Duodenal mucosa (tissue), 2 donors: ENCODE results near the gene PUM1.

ENCODE experiments used
- H3K27ac ChIP-seq: one replicate; pipeline ENCODE4 v1.7.0; 2013; ENCODE audit warnings: low read depth, low read length
- H3K27me3 ChIP-seq, 2 donors: one replicate each; pipeline ENCODE4 v1.7.0; 2013; ENCODE audit warnings: low read length in 2 of 2, control low read depth in 1 of 2; ENCODE audit not compliant: insufficient read depth in 2 of 2, control insufficient read depth in 1 of 2
- H3K36me3 ChIP-seq, 2 donors: one replicate each; pipeline ENCODE4 v1.7.0; 2013; ENCODE audit warnings: low read length in 2 of 2, control low read depth in 1 of 2; ENCODE audit not compliant: insufficient read depth in 2 of 2, control insufficient read depth in 1 of 2
- H3K4me1 ChIP-seq, 2 donors: one replicate each; pipeline ENCODE4 v1.7.0; 2013; ENCODE audit warnings: low read length in 2 of 2, control low read depth in 1 of 2; ENCODE audit not compliant: insufficient read depth in 2 of 2, control insufficient read depth in 1 of 2
- H3K4me3 ChIP-seq, 2 donors: one replicate each; pipeline ENCODE4 v1.7.0; 2013; ENCODE audit warnings: low read length in 2 of 2, low read depth in 1 of 2
- H3K9ac ChIP-seq, 2 donors: one replicate each; pipeline ENCODE4 v1.7.0; 2013; ENCODE audit warnings: low read length in 2 of 2, low read depth in 1 of 2
- H3K9me3 ChIP-seq, 2 donors: one replicate each; pipeline ENCODE4 v1.7.0; 2013; ENCODE audit warnings: low read length in 2 of 2, control low read depth in 1 of 2; ENCODE audit not compliant: control insufficient read depth in 1 of 2

PUM1 gene

GRCh38 chr1:30898031-30898815 is 167.3 kb downstream of the PUM1 start:
- no peak overlapping the region for H3K4me3 ChIP-seq
- no peaks in the 10 kb centered on the region for H3K36me3 ChIP-seq
- H3K27ac ChIP-seq, result no peak overlapping the region
- H3K4me1 ChIP-seq, result peaks cover 5 to 19% of the 10 kb centered on the region in 2 donors
- no peak overlapping the region for H3K9ac ChIP-seq
- no peaks in the 10 kb centered on the region for H3K9me3 ChIP-seq
- no peaks in the 10 kb centered on the region for H3K27me3 ChIP-seq

- no peak overlapping the region for H3K27ac ChIP-seq
- H3K27me3 ChIP-seq, result no peaks in the 10 kb centered on the region
- H3K9me3 ChIP-seq, result no peaks in the 10 kb centered on the region
- no peak overlapping the region for H3K4me3 ChIP-seq
- no peak overlapping the region for H3K9ac ChIP-seq
- H3K4me1 ChIP-seq, result peaks cover 1 to 11% of the 10 kb centered on the region in 2 donors
- H3K36me3 ChIP-seq, result no peaks in the 10 kb centered on the region
Observed at GRCh38 chr1:30896905-30897304, 168.6 kb downstream of the PUM1 start.

DNA sequence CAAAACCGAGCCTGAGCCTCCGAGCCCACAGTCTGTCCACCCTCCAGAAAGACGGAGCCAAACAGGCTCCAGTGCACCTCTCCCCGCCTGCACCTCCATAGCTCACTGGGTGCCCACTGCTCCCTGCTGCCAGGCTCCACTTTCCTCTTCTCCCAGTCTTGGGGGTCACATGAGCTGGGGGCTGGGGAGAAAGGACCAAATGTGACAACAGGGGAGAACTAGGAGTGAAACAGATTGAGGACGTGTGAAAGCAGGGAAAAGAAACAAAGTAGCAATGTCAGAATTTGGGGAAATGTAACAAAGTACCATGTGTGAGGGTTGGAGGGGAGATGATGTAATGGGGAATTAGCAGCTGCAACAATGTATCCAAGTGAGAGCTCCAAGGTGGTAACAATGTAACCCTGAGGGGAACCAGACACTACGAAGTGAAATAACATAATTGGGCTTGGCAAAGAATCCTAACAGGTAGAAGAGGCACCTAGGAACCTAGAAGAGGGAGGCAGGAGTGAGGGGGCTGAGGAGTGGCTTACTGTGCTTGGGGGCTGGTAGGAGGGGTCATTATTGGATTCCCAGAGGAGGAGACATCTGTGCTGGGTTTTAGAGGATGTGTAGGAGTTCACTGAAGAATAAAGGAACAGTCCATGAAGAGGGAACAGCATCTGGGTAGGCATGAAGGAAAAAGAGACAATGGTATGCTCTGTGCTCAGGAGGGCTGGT is 169.4 kb downstream of the PUM1 start:
- H3K36me3 ChIP-seq, result no peaks in the 10 kb centered on the region
- no peaks in the 10 kb centered on the region for H3K9me3 ChIP-seq
- H3K9ac ChIP-seq, result no peak overlapping the region
- no peak overlapping the region for H3K4me3 ChIP-seq
- no peak overlapping the region for H3K27ac ChIP-seq
- H3K4me1 ChIP-seq, result peaks cover 0 to 6% of the 10 kb centered on the region in 2 donors
- H3K27me3 ChIP-seq, result no peaks in the 10 kb centered on the region

DNA sequence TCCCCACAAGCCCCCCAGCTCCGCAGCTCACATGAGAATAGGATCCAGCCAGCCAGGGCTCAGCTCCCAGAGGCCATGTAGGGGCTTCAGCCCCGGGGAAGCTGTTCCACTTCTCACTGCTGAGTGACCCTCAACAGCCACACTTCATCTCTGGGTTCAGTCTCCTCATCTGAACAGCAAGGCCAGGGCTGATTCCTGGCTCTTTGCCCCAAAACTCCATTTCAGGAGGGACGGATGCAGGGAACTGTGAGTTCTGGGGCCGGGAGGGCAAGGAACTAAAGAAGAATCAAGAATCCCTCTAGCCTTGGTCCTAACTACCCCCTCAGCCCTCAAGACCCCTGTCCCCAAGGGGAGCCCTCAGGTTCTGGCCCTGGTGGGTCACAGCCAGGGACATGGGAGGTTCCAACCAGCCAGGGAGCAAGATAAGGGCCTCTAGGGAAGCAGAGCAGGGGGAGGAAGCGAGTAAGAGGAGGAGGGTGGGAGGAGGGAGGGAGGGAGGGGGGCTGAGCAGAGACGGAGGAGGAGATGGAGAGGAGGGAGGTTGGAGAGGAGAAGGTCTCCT is 170.1 kb downstream of the PUM1 start:
- Histone ChIP-seq H3K27ac (no peak overlapping the region), H3K9me3 (no peaks in the 10 kb centered on the region)

GRCh38 chr1:30894508-30894973 is 171.0 kb downstream of the PUM1 start:
- Histone ChIP-seq H3K4me3 (no peak overlapping the region), H3K27ac (no peak overlapping the region), H3K4me1 (peaks cover 5 to 6% of the 10 kb centered on the region in 2 donors), H3K27me3 (no peaks in the 10 kb centered on the region), H3K9me3 (no peaks in the 10 kb centered on the region), H3K9ac (no peak overlapping the region), H3K36me3 (no peaks in the 10 kb centered on the region)

More for the DNA sequence above, 170.1 kb downstream of the PUM1 start:
- Histone ChIP-seq H3K9ac (no peak overlapping the region), H3K4me1 (peaks cover 5 to 6% of the 10 kb centered on the region in 2 donors), H3K27me3 (no peaks in the 10 kb centered on the region), H3K4me3 (no peak overlapping the region), H3K36me3 (no peaks in the 10 kb centered on the region)

DNA sequence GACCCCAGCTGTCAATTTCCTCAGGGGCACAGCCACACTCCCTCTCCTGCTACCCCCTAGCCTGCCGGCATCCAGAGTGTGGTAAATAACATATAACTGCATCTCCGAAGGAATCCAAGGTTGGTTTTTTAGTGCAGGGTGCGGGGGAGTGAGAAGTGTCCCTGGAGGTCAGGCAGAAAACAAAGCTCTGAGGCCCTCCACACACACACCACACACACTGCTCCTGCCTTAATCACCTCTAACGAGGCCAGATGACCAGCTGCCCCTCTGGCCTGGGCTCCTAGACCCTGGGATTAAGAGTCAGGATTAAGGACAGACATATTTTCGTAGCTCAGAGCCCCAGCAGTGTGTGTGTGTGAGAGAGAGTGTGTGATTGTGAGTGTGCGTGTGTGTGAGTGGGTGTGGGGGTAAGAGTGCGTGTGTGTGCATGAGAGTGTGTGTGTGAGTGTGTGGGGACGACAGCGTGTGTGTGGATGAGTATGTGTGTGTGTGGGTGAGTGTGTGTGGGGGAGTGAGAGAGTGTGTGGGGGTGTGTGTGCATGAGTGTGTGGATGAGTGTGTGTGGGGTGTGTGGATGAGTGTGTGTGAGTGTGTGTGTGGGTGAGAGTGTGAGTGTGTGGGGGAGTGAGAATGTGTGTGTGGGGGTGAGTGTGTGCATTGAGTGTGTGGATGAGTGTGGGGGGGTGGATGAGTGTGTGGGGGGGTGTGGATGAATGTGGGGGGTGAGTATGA is 171.6 kb downstream of the PUM1 start:
- no peak overlapping the region for H3K4me3 ChIP-seq
- H3K27me3 ChIP-seq, result no peaks in the 10 kb centered on the region
- H3K9me3 ChIP-seq, result no peaks in the 10 kb centered on the region
- H3K4me1 ChIP-seq, result peaks cover 6 to 8% of the 10 kb centered on the region in 2 donors
- no peaks in the 10 kb centered on the region for H3K36me3 ChIP-seq
- H3K9ac ChIP-seq, result no peak overlapping the region
- H3K27ac ChIP-seq, result no peak overlapping the region

- H3K27ac ChIP-seq, result no peak overlapping the region
- H3K4me3 ChIP-seq, result no peak overlapping the region
- H3K9ac ChIP-seq, result no peak overlapping the region
- no peaks in the 10 kb centered on the region for H3K27me3 ChIP-seq
- no peaks in the 10 kb centered on the region for H3K36me3 ChIP-seq
- H3K9me3 ChIP-seq, result no peaks in the 10 kb centered on the region
- peaks cover 11 to 15% of the 10 kb centered on the region in 2 donors for H3K4me1 ChIP-seq
Observed at GRCh38 chr1:30892671-30893073, 172.8 kb downstream of the PUM1 start.

GRCh38 chr1:30891227-30891552 is 174.3 kb downstream of the PUM1 start:
- H3K27ac ChIP-seq, result no peak overlapping the region
- no peaks in the 10 kb centered on the region for H3K9me3 ChIP-seq
- peaks cover 16 to 20% of the 10 kb centered on the region in 2 donors for H3K4me1 ChIP-seq
- H3K27me3 ChIP-seq, result no peaks in the 10 kb centered on the region
- H3K9ac ChIP-seq, result no peak overlapping the region
- no peak overlapping the region for H3K4me3 ChIP-seq
- H3K36me3 ChIP-seq, result no peaks in the 10 kb centered on the region

DNA sequence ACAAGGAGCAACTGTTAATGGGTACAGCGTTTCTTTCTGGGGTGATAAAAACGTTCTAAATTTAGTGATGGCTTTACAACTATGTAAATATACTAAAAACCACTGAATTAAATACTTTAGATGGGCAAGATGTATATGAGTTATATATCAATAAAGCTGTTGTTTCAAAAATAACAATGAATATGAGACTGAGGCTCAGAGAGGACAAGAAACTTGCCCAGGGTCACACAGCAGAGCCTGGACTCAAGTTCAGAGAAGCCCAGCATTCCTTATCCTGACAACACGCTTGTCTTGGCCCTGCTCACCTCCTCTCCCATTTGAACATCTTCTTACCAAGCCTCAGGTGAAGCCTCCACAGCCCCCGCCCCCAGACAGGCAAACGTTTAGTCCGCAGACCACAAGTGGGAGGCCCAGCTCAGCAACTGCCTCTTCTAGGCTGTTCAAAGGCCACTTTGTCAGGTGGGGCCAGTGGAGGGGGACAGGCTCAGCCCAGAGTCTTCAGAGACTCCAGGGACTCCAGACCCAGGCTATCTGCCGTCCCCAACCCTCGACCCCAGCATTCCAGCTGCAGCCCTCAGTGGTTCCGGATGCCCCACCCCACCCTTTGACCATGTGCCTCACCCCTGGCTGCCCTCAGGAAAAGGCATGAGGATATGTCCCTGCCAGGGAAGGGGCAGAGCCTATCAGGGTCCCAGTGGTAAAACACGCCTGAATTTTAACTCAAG is 174.9 kb downstream of the PUM1 start:
- Histone ChIP-seq H3K4me1 (peaks cover 16 to 20% of the 10 kb centered on the region in 2 donors), H3K9me3 (no peaks in the 10 kb centered on the region), H3K27ac (no peak overlapping the region), H3K36me3 (no peaks in the 10 kb centered on the region), H3K27me3 (no peaks in the 10 kb centered on the region), H3K4me3 (no peak overlapping the region), H3K9ac (no peak overlapping the region)
